Ascending aorta (tissue), 2 donors: ENCODE measurements around the gene KIF3A. TPM values are rescaled to one million over a fixed set of nuclear protein-coding genes. Genes with fewer than 3 reads are reported as not detected.

Experiments
- DNase-seq, 2 donors: peaks; one replicate each; pipeline ENCODE4 v3.0.0-alpha.2; 2019; ENCODE audit warnings: low spot score in 2 of 2
- H3K27ac ChIP-seq, 2 donors: fragments of 200-600 bp; sonication (generic); one replicate each; pipeline ENCODE4 v1.5.1; 2016 to 2017; ENCODE audit warnings: mild to moderate bottlenecking in 1 of 2
- H3K27me3 ChIP-seq: fragments of 200-600 bp; sonication (generic); one replicate; pipeline ENCODE4 v1.5.1; 2017
- H3K36me3 ChIP-seq, 2 donors: fragments of 200-600 bp; sonication (generic); one replicate each; pipeline ENCODE4 v1.5.1; 2016
- H3K4me1 ChIP-seq, 2 donors: fragments of 200-600 bp; sonication (generic); one replicate each; pipeline ENCODE4 v1.5.1; 2016 to 2017; ENCODE audit warnings: mild to moderate bottlenecking in 1 of 2
- H3K4me3 ChIP-seq, 2 donors: fragments of 200-600 bp; sonication (generic); one replicate each; pipeline ENCODE4 v1.5.1; 2016 to 2017; ENCODE audit warnings: mild to moderate bottlenecking in 1 of 2
- H3K9me3 ChIP-seq, 2 donors: fragments of 200-600 bp; sonication (generic); one replicate each; pipeline ENCODE4 v1.5.1; 2016
- intact Hi-C: fragments of 100-400 bp; cut with DNase I; formaldehyde crosslinking; loops from one replicate; pipeline ENCODE4 v1.15.1; 2023
- total RNA-seq: library from RNA; depleted of rRNA; stranded (reverse); fragments of >200 nt; gene quantifications from one replicate; pipeline ENCODE4 v1.1.0, GENCODE V29; 2016
- TF ChIP-seq, protein P1 (sequence below), 3 experiments: fragments of 200-600 bp in 2 of 3; fragments of 450-650 bp in 1 of 3; sonication (generic) in 2 of 3; IDR thresholded peaks; one replicate each; pipeline ENCODE4 v1.5.1; 2016 to 2019; ENCODE audit warnings: antibody characterized with exemption in 3 of 3, mild to moderate bottlenecking in 1 of 3, moderate library complexity in 1 of 3

KIF3A gene
- total RNA-seq, 1 donor from 2014 or later: 4.4 TPM

DNA sequence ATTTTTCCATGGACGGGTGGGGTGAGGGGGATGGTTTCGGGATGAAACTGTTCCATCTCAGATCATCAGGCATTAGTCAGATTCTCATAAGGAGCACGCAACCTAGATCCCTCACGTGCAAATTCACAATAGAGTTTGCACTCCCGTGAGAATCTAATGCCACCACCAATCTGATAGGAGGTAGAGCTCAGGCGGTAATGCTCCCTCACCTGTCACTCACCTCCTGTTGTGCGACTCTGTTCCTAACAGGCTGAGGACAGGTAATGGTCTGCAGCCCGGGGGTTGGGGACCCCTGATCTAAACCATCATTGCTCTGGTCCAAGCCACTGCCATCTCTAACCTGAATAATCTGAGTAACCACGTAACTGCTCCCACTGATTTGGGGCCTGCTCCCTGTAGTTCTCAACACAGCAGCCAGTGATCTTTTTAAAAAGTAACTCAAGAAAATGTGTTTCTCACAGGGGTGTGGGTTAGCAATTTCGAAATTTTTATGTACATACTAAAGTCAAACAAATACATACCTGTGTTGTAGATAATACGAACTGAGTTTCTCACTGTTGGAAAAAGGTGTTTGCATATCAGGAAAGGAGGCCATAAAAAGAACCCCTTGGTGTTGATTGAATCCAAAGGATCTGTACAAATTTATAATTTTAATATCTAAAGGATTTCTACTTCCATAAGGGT lies 90.6 kb downstream of the KIF3A start:
- intact Hi-C loops: no loop called here
- no peaks in the 10 kb centered on the region for H3K4me1 ChIP-seq
- no peak for DNase-seq
- H3K9me3 ChIP-seq: no peaks in the 10 kb centered on the region
- H3K4me3 ChIP-seq: no peak overlapping the region
- peaks cover 4 to 16% of the 10 kb centered on the region in 2 donors for H3K36me3 ChIP-seq
- no peak overlapping the region for H3K27ac ChIP-seq
- TF ChIP-seq, protein P1, sequence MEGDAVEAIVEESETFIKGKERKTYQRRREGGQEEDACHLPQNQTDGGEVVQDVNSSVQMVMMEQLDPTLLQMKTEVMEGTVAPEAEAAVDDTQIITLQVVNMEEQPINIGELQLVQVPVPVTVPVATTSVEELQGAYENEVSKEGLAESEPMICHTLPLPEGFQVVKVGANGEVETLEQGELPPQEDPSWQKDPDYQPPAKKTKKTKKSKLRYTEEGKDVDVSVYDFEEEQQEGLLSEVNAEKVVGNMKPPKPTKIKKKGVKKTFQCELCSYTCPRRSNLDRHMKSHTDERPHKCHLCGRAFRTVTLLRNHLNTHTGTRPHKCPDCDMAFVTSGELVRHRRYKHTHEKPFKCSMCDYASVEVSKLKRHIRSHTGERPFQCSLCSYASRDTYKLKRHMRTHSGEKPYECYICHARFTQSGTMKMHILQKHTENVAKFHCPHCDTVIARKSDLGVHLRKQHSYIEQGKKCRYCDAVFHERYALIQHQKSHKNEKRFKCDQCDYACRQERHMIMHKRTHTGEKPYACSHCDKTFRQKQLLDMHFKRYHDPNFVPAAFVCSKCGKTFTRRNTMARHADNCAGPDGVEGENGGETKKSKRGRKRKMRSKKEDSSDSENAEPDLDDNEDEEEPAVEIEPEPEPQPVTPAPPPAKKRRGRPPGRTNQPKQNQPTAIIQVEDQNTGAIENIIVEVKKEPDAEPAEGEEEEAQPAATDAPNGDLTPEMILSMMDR (IDR thresholded peaks at IDR 0.05): no peak
- no peaks in the 10 kb centered on the region for H3K27me3 ChIP-seq

DNA sequence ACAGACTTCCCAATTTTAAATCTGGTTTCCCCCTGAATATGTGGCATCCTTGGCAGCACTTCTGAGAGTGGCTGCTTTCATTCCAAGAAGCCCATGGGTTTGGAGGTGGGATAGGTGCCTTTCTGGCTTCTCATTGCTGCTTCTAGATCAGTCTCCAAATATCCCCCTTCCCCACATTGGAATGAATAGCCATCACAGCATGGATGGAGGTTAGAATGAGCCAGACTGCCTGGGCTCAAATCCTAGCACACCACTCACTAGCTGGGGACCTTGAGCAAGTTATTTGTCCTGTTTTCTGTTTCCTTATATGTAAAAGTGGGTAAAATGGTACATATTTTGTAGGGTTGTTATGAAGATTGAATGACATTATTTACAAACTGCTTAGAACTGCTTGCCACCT lies 93.2 kb downstream of the KIF3A start:
- Histone ChIP-seq H3K36me3 (peaks cover 21 to 38% of the 10 kb centered on the region in 2 donors), H3K4me1 (no peaks in the 10 kb centered on the region), H3K9me3 (no peaks in the 10 kb centered on the region), H3K27me3 (no peaks in the 10 kb centered on the region), H3K4me3 (no peak overlapping the region), H3K27ac (no peak overlapping the region)
- TF ChIP-seq, protein P1 (IDR thresholded peaks at IDR 0.05): no peak
- intact Hi-C loops: loop anchor here (5.0 kb wide), 1 partner anchor 43 kb away; no protein-coding TSS in a partner anchor
- DNase-seq: no peak

Other genes with a start within 250 kb of the KIF3A start
- 57.7 TPM for gene IRF1, start 246.8 kb downstream of the KIF3A start, total RNA-seq
- gene IL5, start 194.0 kb downstream of the KIF3A start, total RNA-seq: not detected
- gene RAD50, start 180.6 kb downstream of the KIF3A start, total RNA-seq: 29.4 TPM
- not detected for gene IL13, start 79.4 kb downstream of the KIF3A start, total RNA-seq
- not detected for gene IL4, start 63.6 kb downstream of the KIF3A start, total RNA-seq
- gene CCNI2, start 9.9 kb upstream of the KIF3A start, total RNA-seq: not detected
- gene SEPTIN8, start 39.7 kb upstream of the KIF3A start, total RNA-seq: 113 TPM
- not detected for gene SOWAHA, start 75.8 kb upstream of the KIF3A start, total RNA-seq
- gene SHROOM1, start 93.1 kb upstream of the KIF3A start, total RNA-seq: 49.4 TPM
- gene GDF9, start 128.9 kb upstream of the KIF3A start, total RNA-seq: not detected
- 53.6 TPM for gene UQCRQ, start 129.1 kb upstream of the KIF3A start, total RNA-seq
- gene LEAP2, start 136.1 kb upstream of the KIF3A start, total RNA-seq: 0.21 TPM
- 63.0 TPM for gene AFF4, start 226.1 kb upstream of the KIF3A start, total RNA-seq